Fibroblast of the aortic adventitia (primary cell): ENCODE data around the gene JUP. TPM values are rescaled to one million over a fixed set of nuclear protein-coding genes. Genes with fewer than 3 reads are reported as not detected.

ENCODE experiments used
- DNase-seq: peaks from one replicate; pipeline ENCODE4 v3.0.0-alpha.2; 2010; ENCODE audit warnings: low read depth
- H3K4me3 ChIP-seq: 2 replicates; pipeline ENCODE4 v1.5.1; 2011; ENCODE audit warnings: low read depth, mild to moderate bottlenecking, control low read depth, low read length, moderate library complexity
- total RNA-seq: library from RNA; depleted of rRNA; stranded (reverse); fragments of >200 nt; gene quantifications from 2 replicates; pipeline ENCODE4 v1.2.3, GENCODE V29; 2012; ENCODE audit warnings: low replicate concordance
- TF ChIP-seq, protein P1 (sequence below): IDR thresholded peaks from 2 replicates; pipeline ENCODE4 v1.5.1; 2011; ENCODE audit warnings: mild to moderate bottlenecking, low read length, control low read depth, inconsistent platforms; ENCODE audit not compliant: insufficient read depth

Gene JUP
- total RNA-seq, 1 donor = 8.9 TPM

DNA sequence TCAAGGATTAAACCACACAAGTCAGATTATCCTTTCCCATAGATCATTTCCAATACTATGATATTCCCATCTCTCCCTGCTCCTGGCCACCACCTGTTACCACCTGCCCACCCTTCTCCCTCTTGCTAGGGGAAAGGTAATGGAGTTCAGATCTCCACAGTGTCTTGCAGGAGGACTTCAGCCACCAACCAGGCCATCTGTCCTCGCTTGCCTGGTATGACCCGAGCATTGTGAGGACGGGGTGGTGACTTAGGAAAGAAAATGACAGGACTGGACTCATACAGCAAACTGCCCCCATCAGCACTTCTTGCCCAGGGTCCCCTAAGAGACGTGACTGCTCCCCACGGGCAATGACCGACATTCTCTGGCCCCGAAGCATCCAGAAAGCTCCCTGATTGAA, 37.1 kb upstream of the JUP start:
- no peak overlapping the region for H3K4me3 ChIP-seq
- DNase-seq = no peak
- TF ChIP-seq, protein P1, sequence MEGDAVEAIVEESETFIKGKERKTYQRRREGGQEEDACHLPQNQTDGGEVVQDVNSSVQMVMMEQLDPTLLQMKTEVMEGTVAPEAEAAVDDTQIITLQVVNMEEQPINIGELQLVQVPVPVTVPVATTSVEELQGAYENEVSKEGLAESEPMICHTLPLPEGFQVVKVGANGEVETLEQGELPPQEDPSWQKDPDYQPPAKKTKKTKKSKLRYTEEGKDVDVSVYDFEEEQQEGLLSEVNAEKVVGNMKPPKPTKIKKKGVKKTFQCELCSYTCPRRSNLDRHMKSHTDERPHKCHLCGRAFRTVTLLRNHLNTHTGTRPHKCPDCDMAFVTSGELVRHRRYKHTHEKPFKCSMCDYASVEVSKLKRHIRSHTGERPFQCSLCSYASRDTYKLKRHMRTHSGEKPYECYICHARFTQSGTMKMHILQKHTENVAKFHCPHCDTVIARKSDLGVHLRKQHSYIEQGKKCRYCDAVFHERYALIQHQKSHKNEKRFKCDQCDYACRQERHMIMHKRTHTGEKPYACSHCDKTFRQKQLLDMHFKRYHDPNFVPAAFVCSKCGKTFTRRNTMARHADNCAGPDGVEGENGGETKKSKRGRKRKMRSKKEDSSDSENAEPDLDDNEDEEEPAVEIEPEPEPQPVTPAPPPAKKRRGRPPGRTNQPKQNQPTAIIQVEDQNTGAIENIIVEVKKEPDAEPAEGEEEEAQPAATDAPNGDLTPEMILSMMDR = no peak

- no peak for DNase-seq
- TF ChIP-seq, protein P1 = no peak
- no peak overlapping the region for H3K4me3 ChIP-seq
Observed at GRCh38 chr17:41823141-41823524, 36.6 kb upstream of the JUP start.

DNA sequence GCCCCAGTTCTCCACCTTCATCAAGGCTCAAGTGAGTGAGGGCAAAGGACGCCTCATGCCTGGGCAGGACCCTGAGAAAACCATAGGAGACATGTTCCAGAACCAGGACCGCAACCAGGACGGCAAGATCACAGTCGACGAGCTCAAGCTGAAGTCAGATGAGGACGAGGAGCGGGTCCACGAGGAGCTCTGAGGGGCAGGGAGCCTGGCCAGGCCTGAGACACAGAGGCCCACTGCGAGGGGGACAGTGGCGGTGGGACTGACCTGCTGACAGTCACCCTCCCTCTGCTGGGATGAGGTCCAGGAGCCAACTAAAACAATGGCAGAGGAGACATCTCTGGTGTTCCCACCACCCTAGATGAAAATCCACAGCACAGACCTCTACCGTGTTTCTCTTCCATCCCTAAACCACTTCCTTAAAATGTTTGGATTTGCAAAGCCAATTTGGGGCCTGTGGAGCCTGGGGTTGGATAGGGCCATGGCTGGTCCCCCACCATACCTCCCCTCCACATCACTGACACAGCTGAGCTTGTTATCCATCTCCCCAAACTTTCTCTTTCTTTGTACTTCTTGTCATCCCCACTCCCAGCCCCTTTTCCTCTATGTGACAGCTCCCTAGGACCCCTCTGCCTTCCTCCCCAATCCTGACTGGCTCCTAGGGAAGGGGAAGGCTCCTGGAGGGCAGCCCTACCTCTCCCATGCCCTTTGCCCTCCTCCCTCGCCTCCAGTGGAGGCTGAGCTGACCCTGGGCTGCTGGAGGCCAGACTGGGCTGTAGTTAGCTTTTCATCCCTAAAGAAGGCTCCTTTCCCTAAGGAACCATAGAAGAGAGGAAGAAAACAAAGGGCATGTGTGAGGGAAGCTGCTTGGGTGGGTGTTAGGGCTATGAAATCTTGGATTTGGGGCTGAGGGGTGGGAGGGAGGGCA, 36.0 kb upstream of the JUP start:
- no peak overlapping the region for H3K4me3 ChIP-seq
- TF ChIP-seq, protein P1 = no peak
- DNase-seq = no peak

GRCh38 chr17:41821776-41822175, 35.3 kb upstream of the JUP start:
- TF ChIP-seq, protein P1 = no peak
- H3K4me3 ChIP-seq = no peak overlapping the region
- DNase-seq = no peak

- no peak for DNase-seq
- TF ChIP-seq, protein P1 = no peak
- no peak overlapping the region for H3K4me3 ChIP-seq
Observed at GRCh38 chr17:41818024-41818423, 31.5 kb upstream of the JUP start.

GRCh38 chr17:41816637-41817320, 30.3 kb upstream of the JUP start:
- no peak for DNase-seq
- TF ChIP-seq, protein P1 = no peak
- H3K4me3 ChIP-seq = no peak overlapping the region
